K562 (cell line): ENCODE measurements around the gene MRPL2. TPM values are rescaled to one million over a fixed set of nuclear protein-coding genes. Genes with fewer than 3 reads are reported as not detected.

Experiments
- E2F6 ChIP-seq, 2 experiments: IDR thresholded peaks; 2 replicates each; pipeline ENCODE4 v1.6.1; 2011; ENCODE audit warnings: borderline replicate concordance in 1 of 2, control low read depth in 1 of 2, low read depth in 1 of 2, low read length in 1 of 2, mild to moderate bottlenecking in 1 of 2, mixed read lengths in 1 of 2, moderate library complexity in 1 of 2; ENCODE audit not compliant: insufficient read depth in 1 of 2, insufficient read length in 1 of 2, poor library complexity in 1 of 2, severe bottlenecking in 1 of 2; ENCODE audit errors: extremely low read depth in 1 of 2
- FOXJ2 ChIP-seq: fragments of 200-800 bp; sonication (Bioruptor generic); IDR thresholded peaks from 2 replicates; pipeline ENCODE4 v1.6.1; 2016; ENCODE audit warnings: missing genetic modification characterization, missing compliant biosample characterization
- HIVEP1 ChIP-seq: fragments of 250-450 bp; sonication (Bioruptor Pico); IDR thresholded peaks from 2 replicates; pipeline ENCODE4 v1.4.0; 2020; ENCODE audit warnings: mild to moderate bottlenecking
- HNRNPK ChIP-seq: fragments of 200-400 bp; formaldehyde crosslinking; IDR thresholded peaks from one replicate; pipeline ENCODE4 v1.6.1; 2018; ENCODE audit warnings: mild to moderate bottlenecking, low read depth, low read length; ENCODE audit not compliant: poor library complexity, severe bottlenecking
- POLR2A ChIP-seq: fragments of 450-650 bp; conservative IDR thresholded peaks from 2 replicates; pipeline ENCODE4 v1.6.1; 2016
- SAFB ChIP-seq: fragments of 200-400 bp; formaldehyde crosslinking; IDR thresholded peaks from 2 replicates; pipeline ENCODE4 v1.6.1; 2017; ENCODE audit warnings: low read depth, low read length, borderline replicate concordance
- SRSF1 ChIP-seq: fragments of 200-400 bp; formaldehyde crosslinking; IDR thresholded peaks from 2 replicates; pipeline ENCODE4 v1.6.1; 2017; ENCODE audit warnings: mild to moderate bottlenecking, low read depth, low read length, moderate library complexity
- ZBED1 ChIP-seq: IDR thresholded peaks from 2 replicates; pipeline ENCODE4 v1.6.1; 2014
- ZBTB5 ChIP-seq: fragments of 450-650 bp; IDR thresholded peaks from 2 replicates; pipeline ENCODE4 v1.6.1; 2017; ENCODE audit warnings: antibody characterized with exemption
- ZNF384 ChIP-seq: IDR thresholded peaks from 2 replicates; pipeline ENCODE4 v1.6.1; 2012; ENCODE audit warnings: low read depth, low read length, improper control_type of control experiment
- ZNF778 ChIP-seq: fragments of 450-650 bp; formaldehyde crosslinking; IDR thresholded peaks from 2 replicates; pipeline ENCODE4 v1.4.0; 2020; ENCODE audit warnings: mild to moderate bottlenecking, moderate library complexity
- polyA plus RNA-seq, 8 experiments: library from polyadenylated mRNA; depleted of rRNA in 4 of 8; stranded (reverse) in 5 of 8; unstranded in 3 of 8; fragments of >200 nt; fragmentation: Nextera tagmentation in 2 of 8; fragmentation: Illumina TruSeq in 1 of 8; extraction: Ambion mirVana in 2 of 8; extraction: Trizol in 1 of 8; gene quantifications; 2 replicates each; pipeline versions ENCODE4 v1.2.1 to v1.2.3, GENCODE V29; 2011 to 2014; ENCODE audit warnings: inconsistent platforms in 1 of 8, missing spikeins in 1 of 8
- total RNA-seq, 7 experiments: library from RNA; depleted of rRNA in 6 of 7; stranded (reverse); fragments of >200 nt in 6 of 7; fragmentation: Illumina TruSeq in 2 of 7; extraction: Trizol in 2 of 7; gene quantifications; 2 replicates each; pipeline versions ENCODE4 v1.2.1 to v1.2.3, GENCODE V29; 2011 to 2021; ENCODE audit warnings: low replicate concordance in 1 of 7
- TF ChIP-seq, protein P1 (sequence below): fragments of 250-450 bp; sonication (Bioruptor Pico); IDR thresholded peaks from 2 replicates; pipeline ENCODE4 v1.5.0; 2020; ENCODE audit warnings: mild to moderate bottlenecking
- TF ChIP-seq, protein P2 (sequence below), 2 experiments: fragments of 450-650 bp in 1 of 2; sonication (generic) in 1 of 2; formaldehyde crosslinking in 1 of 2; IDR thresholded peaks; 2 replicates each; pipeline versions ENCODE4 v1.7.1 to v1.9.0; 2016 to 2022; ENCODE audit warnings: inconsistent platforms in 1 of 2, mild to moderate bottlenecking in 1 of 2, missing genetic modification reagents in 1 of 2

MRPL2 gene
- total and polyA plus RNA-seq, 9 of the 15 experiments (the other 6 are each of a cell fraction or from before 2014, with no cell fraction given) = 63.1 to 262 (median 121) TPM

DNA sequence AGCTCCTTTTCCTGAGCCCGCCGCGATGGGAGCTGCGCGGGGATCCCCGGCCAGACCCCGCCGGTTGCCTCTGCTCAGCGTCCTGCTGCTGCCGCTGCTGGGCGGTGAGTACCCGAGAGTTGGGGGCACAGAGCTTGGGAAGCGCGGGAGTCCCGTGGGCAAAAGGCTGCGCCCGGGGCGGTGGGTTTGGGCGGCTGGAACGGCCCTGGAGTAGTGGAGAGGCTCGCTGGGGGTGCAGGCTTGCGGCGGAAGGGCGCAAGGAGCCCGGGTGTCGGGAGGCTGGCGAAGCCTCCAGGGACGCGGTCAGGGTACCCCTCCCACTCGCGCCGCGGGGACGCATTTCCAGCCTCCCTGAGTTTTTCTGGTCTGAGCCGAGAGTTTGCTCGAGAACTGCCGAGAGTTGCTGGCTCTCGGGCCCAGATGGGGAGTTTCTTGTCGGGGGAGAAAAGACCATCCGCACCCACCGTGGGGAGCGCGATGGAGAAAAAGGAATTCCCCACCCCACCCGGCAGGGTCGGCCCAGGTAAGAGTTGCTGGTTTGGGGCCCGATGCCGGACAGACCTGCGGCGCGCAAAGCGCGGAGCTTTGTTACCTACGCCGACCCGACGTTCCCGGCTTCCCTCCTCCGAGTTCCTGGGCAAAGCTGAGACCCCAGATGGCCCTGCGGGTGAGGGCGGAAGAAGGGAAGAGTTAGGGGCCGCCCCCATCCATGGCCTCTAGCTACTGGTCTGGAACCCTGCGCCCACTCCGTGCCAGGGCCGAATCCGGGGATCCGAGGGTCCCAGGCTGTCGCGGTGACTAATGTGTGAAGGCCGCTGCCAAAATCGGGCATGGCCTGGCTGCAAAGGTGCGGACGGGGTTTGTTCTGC, 17.5 kb upstream of the MRPL2 start (continued):
- no peak for TF ChIP-seq E2F6 (IDR thresholded peaks at IDR 0.05; ENCODE audit: borderline replicate concordance in 1 of 2, extremely low read depth in 1 of 2, insufficient read depth in 1 of 2, insufficient read length in 1 of 2, low read depth in 1 of 2, low read length in 1 of 2, poor library complexity in 1 of 2, severe bottlenecking in 1 of 2)
- TF ChIP-seq ZBTB5 = no peak
- TF ChIP-seq HNRNPK = no peak
- no peak for TF ChIP-seq FOXJ2 (tag)
- TF ChIP-seq ZNF778 (CRISPR knock-in tag) = no peak
- no peak for TF ChIP-seq POLR2A
- TF ChIP-seq, protein P1, sequence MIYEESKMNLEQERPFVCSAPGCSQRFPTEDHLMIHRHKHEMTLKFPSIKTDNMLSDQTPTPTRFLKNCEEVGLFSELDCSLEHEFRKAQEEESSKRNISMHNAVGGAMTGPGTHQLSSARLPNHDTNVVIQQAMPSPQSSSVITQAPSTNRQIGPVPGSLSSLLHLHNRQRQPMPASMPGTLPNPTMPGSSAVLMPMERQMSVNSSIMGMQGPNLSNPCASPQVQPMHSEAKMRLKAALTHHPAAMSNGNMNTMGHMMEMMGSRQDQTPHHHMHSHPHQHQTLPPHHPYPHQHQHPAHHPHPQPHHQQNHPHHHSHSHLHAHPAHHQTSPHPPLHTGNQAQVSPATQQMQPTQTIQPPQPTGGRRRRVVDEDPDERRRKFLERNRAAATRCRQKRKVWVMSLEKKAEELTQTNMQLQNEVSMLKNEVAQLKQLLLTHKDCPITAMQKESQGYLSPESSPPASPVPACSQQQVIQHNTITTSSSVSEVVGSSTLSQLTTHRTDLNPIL (CRISPR knock-in tag) = no peak
- TF ChIP-seq ZBED1 = no peak
- 0 out of 2 replicates have a peak, but pooled peaks have one; percentile 30 for TF ChIP-seq SAFB
- no peak for TF ChIP-seq SRSF1
- no peak for TF ChIP-seq ZNF384
- TF ChIP-seq, protein P2, sequence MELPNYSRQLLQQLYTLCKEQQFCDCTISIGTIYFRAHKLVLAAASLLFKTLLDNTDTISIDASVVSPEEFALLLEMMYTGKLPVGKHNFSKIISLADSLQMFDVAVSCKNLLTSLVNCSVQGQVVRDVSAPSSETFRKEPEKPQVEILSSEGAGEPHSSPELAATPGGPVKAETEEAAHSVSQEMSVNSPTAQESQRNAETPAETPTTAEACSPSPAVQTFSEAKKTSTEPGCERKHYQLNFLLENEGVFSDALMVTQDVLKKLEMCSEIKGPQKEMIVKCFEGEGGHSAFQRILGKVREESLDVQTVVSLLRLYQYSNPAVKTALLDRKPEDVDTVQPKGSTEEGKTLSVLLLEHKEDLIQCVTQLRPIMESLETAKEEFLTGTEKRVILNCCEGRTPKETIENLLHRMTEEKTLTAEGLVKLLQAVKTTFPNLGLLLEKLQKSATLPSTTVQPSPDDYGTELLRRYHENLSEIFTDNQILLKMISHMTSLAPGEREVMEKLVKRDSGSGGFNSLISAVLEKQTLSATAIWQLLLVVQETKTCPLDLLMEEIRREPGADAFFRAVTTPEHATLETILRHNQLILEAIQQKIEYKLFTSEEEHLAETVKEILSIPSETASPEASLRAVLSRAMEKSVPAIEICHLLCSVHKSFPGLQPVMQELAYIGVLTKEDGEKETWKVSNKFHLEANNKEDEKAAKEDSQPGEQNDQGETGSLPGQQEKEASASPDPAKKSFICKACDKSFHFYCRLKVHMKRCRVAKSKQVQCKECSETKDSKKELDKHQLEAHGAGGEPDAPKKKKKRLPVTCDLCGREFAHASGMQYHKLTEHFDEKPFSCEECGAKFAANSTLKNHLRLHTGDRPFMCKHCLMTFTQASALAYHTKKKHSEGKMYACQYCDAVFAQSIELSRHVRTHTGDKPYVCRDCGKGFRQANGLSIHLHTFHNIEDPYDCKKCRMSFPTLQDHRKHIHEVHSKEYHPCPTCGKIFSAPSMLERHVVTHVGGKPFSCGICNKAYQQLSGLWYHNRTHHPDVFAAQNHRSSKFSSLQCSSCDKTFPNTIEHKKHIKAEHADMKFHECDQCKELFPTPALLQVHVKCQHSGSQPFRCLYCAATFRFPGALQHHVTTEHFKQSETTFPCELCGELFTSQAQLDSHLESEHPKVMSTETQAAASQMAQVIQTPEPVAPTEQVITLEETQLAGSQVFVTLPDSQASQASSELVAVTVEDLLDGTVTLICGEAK (IDR thresholded peaks at IDR 0.05) = peak; percentile 38; the same call in 1 of the 2 replicates
- TF ChIP-seq, protein P2 (CRISPR knock-in tag; IDR thresholded peaks at IDR 0.05) = no peak
- no peak for TF ChIP-seq HIVEP1 (CRISPR knock-in tag)
